HepG2 (cell line): ENCODE results near the gene NAP1L2. TPM values are rescaled to one million over a fixed set of nuclear protein-coding genes. Genes with fewer than 3 reads are reported as not detected.

Experiments
- ATAC-seq: fragments of 200-7000 bp; cut with Tn5 transposase; 3 replicates; pipeline ENCODE4 v1.9.1; 2020; ENCODE audit warnings: mild to moderate bottlenecking, moderate library complexity
- BruUV-seq: library from RNA; stranded (reverse); fragments of 400-500 nt; replicated peaks from 2 replicates; lab custom pipeline; 2021; lab: Mats Ljungman, UMichigan
- CTCF ChIA-PET: fragments of 300-600 bp; formaldehyde crosslinking; extraction: SDS; loops from one replicate; lab custom pipeline; 2021; ENCODE audit warnings: low total read pairs, inconsistent platforms, low intra/inter-chr PET ratio; lab: Yijun Ruan, JAX
- POLR2A ChIA-PET: fragments of 350-600 bp; sonication (Branson Sonifier 250); formaldehyde crosslinking; loops from one replicate; lab custom pipeline; 2020; ENCODE audit warnings: antibody characterized with exemption, inconsistent platforms; lab: Yijun Ruan, JAX
- DNase-seq: peaks from one replicate; pipeline ENCODE4 v3.0.0-alpha.2; 2015; ENCODE audit warnings: low spot score
- FAIRE-seq: peaks from 3 replicates; lab custom pipeline; 2011; peaks lifted over from hg19 to GRCh38; lab: Jason Lieb, UNC
- H2AFZ ChIP-seq: one replicate; pipeline ENCODE4 v1.6.1; 2011; ENCODE audit warnings: low read length, inconsistent platforms
- H3K27ac ChIP-seq: fragments of 300-600 bp; 3 replicates; pipeline ENCODE4 v1.8.0; 2011; ENCODE audit warnings: mixed run types, mild to moderate bottlenecking, mixed read lengths, low read length, inconsistent platforms; ENCODE audit not compliant: insufficient read depth; ENCODE audit errors: extremely low read length
- H3K27me3 ChIP-seq, 2 experiments: fragments of 200-600 bp in 1 of 2; 2 replicates in 1 of 2; 3 replicates in 1 of 2; pipeline versions ENCODE4 v1.6.0 to v1.8.0; 2011; ENCODE audit warnings: low read length in 2 of 2, mild to moderate bottlenecking in 2 of 2, moderate library complexity in 2 of 2, inconsistent platforms in 1 of 2; ENCODE audit not compliant: insufficient read depth in 2 of 2, control insufficient read depth in 1 of 2
- H3K36me3 ChIP-seq, 2 experiments: fragments of 200-600 bp in 1 of 2; replicated peaks in 1 of 2; 2 replicates in 1 of 2; 3 replicates in 1 of 2; pipeline versions ENCODE4 v1.5.1 to v1.8.0; 2011; ENCODE audit warnings: low read length in 2 of 2, inconsistent platforms in 1 of 2; ENCODE audit not compliant: insufficient read depth in 2 of 2, control insufficient read depth in 1 of 2
- H3K4me1 ChIP-seq: 2 replicates; pipeline ENCODE4 v1.5.1; 2012; ENCODE audit warnings: low read length, inconsistent platforms; ENCODE audit not compliant: insufficient read depth
- H3K4me2 ChIP-seq: 2 replicates; pipeline ENCODE4 v1.6.0; 2011; ENCODE audit warnings: low read depth, low read length, inconsistent platforms
- H3K4me3 ChIP-seq, 3 experiments: fragments of 200-600 bp in 1 of 3; sonication (generic), shearing (Covaris generic) in 1 of 3; replicated peaks in 1 of 3; 2 replicates each; pipeline ENCODE4 v1.5.1; 2011 to 2016; ENCODE audit warnings: low read length in 3 of 3, inconsistent platforms in 2 of 3, low read depth in 2 of 3, mild to moderate bottlenecking in 2 of 3, control low read depth in 1 of 3, mixed read lengths in 1 of 3; ENCODE audit not compliant: insufficient read depth in 1 of 3
- H3K79me2 ChIP-seq: one replicate; pipeline ENCODE4 v1.6.1; 2011; ENCODE audit warnings: low read length, inconsistent platforms; ENCODE audit not compliant: insufficient read depth
- H3K9ac ChIP-seq: 2 replicates; pipeline ENCODE4 v1.6.0; 2011; ENCODE audit warnings: mild to moderate bottlenecking, low read depth, low read length, inconsistent platforms; ENCODE audit not compliant: insufficient read depth
- H3K9me3 ChIP-seq: 2 replicates; pipeline ENCODE4 v1.5.1; 2012; ENCODE audit warnings: mild to moderate bottlenecking, low read length
- H4K20me1 ChIP-seq: 2 replicates; pipeline ENCODE4 v1.6.0; 2011; ENCODE audit warnings: inconsistent platforms, mild to moderate bottlenecking, low read length, moderate library complexity; ENCODE audit not compliant: insufficient read depth
- ARID2 ChIP-seq: sonication (generic); formaldehyde crosslinking; IDR thresholded peaks from 2 replicates; pipeline ENCODE4 v1.8.1; 2022; ENCODE audit warnings: mild to moderate bottlenecking, missing genetic modification reagents, borderline replicate concordance
- ATF1 ChIP-seq: IDR thresholded peaks from 2 replicates; pipeline ENCODE4 v1.6.1; 2016; ENCODE audit warnings: mild to moderate bottlenecking, control low read depth
- CENPX ChIP-seq: sonication (generic); formaldehyde crosslinking; IDR thresholded peaks from 2 replicates; pipeline ENCODE4 v1.9.0; 2021; ENCODE audit warnings: mild to moderate bottlenecking, missing genetic modification reagents, moderate library complexity
- CHCHD3 ChIP-seq: sonication (generic); formaldehyde crosslinking; IDR thresholded peaks from 2 replicates; pipeline ENCODE4 v1.8.0; 2022; ENCODE audit warnings: mild to moderate bottlenecking, missing genetic modification reagents, moderate library complexity
- GPBP1L1 ChIP-seq: sonication (generic); formaldehyde crosslinking; IDR thresholded peaks from 2 replicates; pipeline ENCODE4 v1.5.0; 2020; ENCODE audit warnings: mild to moderate bottlenecking, missing genetic modification reagents
- KMT2A ChIP-seq: sonication (generic); formaldehyde crosslinking; IDR thresholded peaks from 2 replicates; pipeline ENCODE4 v1.4.0; 2020; ENCODE audit warnings: missing genetic modification reagents
- KMT2B ChIP-seq: IDR thresholded peaks from 2 replicates; pipeline ENCODE4 v1.6.1; 2016; ENCODE audit warnings: missing genetic modification reagents, missing compliant biosample characterization
- MAX ChIP-seq: IDR thresholded peaks from 2 replicates; pipeline ENCODE4 v1.6.1; 2012; ENCODE audit warnings: inconsistent platforms
- MIER3 ChIP-seq: IDR thresholded peaks from 2 replicates; pipeline ENCODE4 v1.6.1; 2016; ENCODE audit warnings: missing compliant biosample characterization, borderline replicate concordance
- PBX2 ChIP-seq: IDR thresholded peaks from 2 replicates; pipeline ENCODE4 v1.6.1; 2016; ENCODE audit warnings: control low read depth
- RBFOX2 ChIP-seq: fragments of 200-400 bp; formaldehyde crosslinking; IDR thresholded peaks from 2 replicates; pipeline ENCODE4 v1.6.1; 2017; ENCODE audit warnings: low read depth, mild to moderate bottlenecking, low read length
- RFX3 ChIP-seq: IDR thresholded peaks from 2 replicates; pipeline ENCODE4 v1.6.1; 2016; ENCODE audit warnings: missing biosample characterization, missing genetic modification reagents
- SSRP1 ChIP-seq: IDR thresholded peaks from 2 replicates; pipeline ENCODE4 v1.6.1; 2016; ENCODE audit warnings: control low read depth
- ZC3H4 ChIP-seq: sonication (generic); formaldehyde crosslinking; IDR thresholded peaks from 2 replicates; pipeline ENCODE4 v1.4.0; 2020; ENCODE audit warnings: missing genetic modification reagents, borderline replicate concordance
- ZNF121 ChIP-seq: sonication (generic); formaldehyde crosslinking; IDR thresholded peaks from 2 replicates; pipeline ENCODE4 v1.5.0; 2020; ENCODE audit warnings: mild to moderate bottlenecking, missing genetic modification reagents
- ZNF567 ChIP-seq: sonication (generic); formaldehyde crosslinking; IDR thresholded peaks from 2 replicates; pipeline ENCODE4 v1.8.1; 2023; ENCODE audit warnings: mild to moderate bottlenecking, missing genetic modification reagents, borderline replicate concordance
- ZNF703 ChIP-seq: sonication (generic); formaldehyde crosslinking; IDR thresholded peaks from 2 replicates; pipeline ENCODE4 v1.5.1; 2020; ENCODE audit warnings: missing genetic modification reagents, mild to moderate bottlenecking, moderate library complexity, borderline replicate concordance
- WGBS: methylation state at CpG from one replicate; pipeline ENCODE4 v1.1.6; 2017; ENCODE audit warnings: low lambda C conversion rate; 5-methylcytosine and 5-hydroxymethylcytosine counted together
- in situ Hi-C: cut with HindIII; loops from 2 replicates; pipeline ENCODE4 v1.10.0; 2017; ENCODE audit warnings: low pct_unique_long_range_greater_than_20kb; ENCODE audit not compliant: extremely low pct_ligation_motif_present
- intact Hi-C: fragments of 100-400 bp; cut with micrococcal nuclease; formaldehyde crosslinking; loops from one replicate; pipeline ENCODE4 v1.10.0; 2022; ENCODE audit not compliant: unreplicated experiment
- polyA plus RNA-seq, 8 experiments: library from polyadenylated mRNA; depleted of rRNA in 3 of 8; stranded (reverse) in 7 of 8; unstranded in 1 of 8; fragments of >200 nt; fragmentation: Illumina TruSeq in 4 of 8; extraction: Trizol in 4 of 8; gene quantifications; 2 replicates each; pipeline versions ENCODE4 v1.2.1 to v1.2.3, GENCODE V29; 2011 to 2016; ENCODE audit warnings: low read depth in 4 of 8, missing spikeins in 1 of 8, mixed read lengths in 1 of 8; ENCODE audit not compliant: insufficient read depth in 1 of 8
- total RNA-seq, 5 experiments: library from RNA; depleted of rRNA; stranded (reverse); fragments of >200 nt; fragmentation: Illumina TruSeq; extraction: Trizol; gene quantifications; 2 replicates each; pipeline ENCODE4 v1.2.3, GENCODE V29; 2016; ENCODE audit warnings: low read depth in 1 of 5
- TF ChIP-seq, protein P1 (sequence below): sonication (generic); formaldehyde crosslinking; IDR thresholded peaks from 2 replicates; pipeline ENCODE4 v1.8.0; 2022; ENCODE audit warnings: missing genetic modification reagents, mild to moderate bottlenecking, moderate library complexity, borderline replicate concordance

Gene NAP1L2
- total and polyA plus RNA-seq, 2 of the 13 experiments (the other 11 are each of a cell fraction or from before 2014, with no cell fraction given), result 0.07 TPM; not detected in 1

DNA sequence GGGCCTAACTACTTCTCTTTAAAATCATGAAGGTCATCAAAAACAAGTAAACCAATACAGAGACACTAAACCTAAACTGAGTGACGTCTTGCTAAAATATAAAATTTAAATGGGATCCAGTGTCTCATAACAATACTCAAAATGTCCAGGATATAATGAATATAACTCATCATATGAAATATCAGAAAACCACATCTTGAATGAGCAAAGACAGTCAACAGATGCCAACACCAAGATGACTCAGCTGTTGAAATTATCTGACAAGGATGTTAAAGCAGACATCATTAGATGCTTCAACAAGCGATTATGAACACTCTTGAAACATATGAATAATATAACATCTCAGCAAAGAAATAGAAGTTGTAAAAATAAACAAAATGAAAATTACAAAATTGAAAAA, 8.3 kb downstream of the NAP1L2 start:
- 0% methylated on average over 2 of the region's 2 CpGs for WGBS
- Histone ChIP-seq H2AFZ (no peak overlapping the region), H3K27me3 (no peaks in the 10 kb centered on the region), H3K4me3 (no peak overlapping the region), H3K9ac (no peak overlapping the region), H3K27ac (no peak overlapping the region), H3K9me3 (no peaks in the 10 kb centered on the region), H3K79me2 (no peaks in the 10 kb centered on the region), H4K20me1 (no peaks in the 10 kb centered on the region), H3K4me2 (no peak overlapping the region), H3K36me3 (no peaks in the 10 kb centered on the region), H3K4me1 (no peaks in the 10 kb centered on the region)
- CTCF ChIA-PET, result no interaction called here
- ATAC-seq (no peak), DNase-seq (no peak), FAIRE-seq (no peak)
- no TSS peak for BruUV-seq
- no peak for TF ChIP-seq RFX3 (CRISPR knock-in tag)
- TF ChIP-seq ATF1 (CRISPR knock-in tag), result no peak
- TF ChIP-seq, protein P1, sequence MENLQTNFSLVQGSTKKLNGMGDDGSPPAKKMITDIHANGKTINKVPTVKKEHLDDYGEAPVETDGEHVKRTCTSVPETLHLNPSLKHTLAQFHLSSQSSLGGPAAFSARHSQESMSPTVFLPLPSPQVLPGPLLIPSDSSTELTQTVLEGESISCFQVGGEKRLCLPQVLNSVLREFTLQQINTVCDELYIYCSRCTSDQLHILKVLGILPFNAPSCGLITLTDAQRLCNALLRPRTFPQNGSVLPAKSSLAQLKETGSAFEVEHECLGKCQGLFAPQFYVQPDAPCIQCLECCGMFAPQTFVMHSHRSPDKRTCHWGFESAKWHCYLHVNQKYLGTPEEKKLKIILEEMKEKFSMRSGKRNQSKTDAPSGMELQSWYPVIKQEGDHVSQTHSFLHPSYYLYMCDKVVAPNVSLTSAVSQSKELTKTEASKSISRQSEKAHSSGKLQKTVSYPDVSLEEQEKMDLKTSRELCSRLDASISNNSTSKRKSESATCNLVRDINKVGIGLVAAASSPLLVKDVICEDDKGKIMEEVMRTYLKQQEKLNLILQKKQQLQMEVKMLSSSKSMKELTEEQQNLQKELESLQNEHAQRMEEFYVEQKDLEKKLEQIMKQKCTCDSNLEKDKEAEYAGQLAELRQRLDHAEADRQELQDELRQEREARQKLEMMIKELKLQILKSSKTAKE (CRISPR knock-in tag), result no peak
- no peak for TF ChIP-seq KMT2A (CRISPR knock-in tag)
- TF ChIP-seq KMT2B (CRISPR knock-in tag), result no peak
- no peak for TF ChIP-seq RBFOX2
- no peak for TF ChIP-seq CENPX
- no peak for TF ChIP-seq CHCHD3
- TF ChIP-seq ARID2 (CRISPR knock-in tag), result no peak
- TF ChIP-seq GPBP1L1 (CRISPR knock-in tag), result no peak
- TF ChIP-seq MIER3 (CRISPR knock-in tag), result no peak
- TF ChIP-seq SSRP1 (CRISPR knock-in tag), result no peak
- no peak for TF ChIP-seq ZNF121 (CRISPR knock-in tag)
- no peak for TF ChIP-seq ZNF567
- TF ChIP-seq ZNF703 (CRISPR knock-in tag), result no peak
- TF ChIP-seq MAX, result no peak
- TF ChIP-seq ZC3H4 (CRISPR knock-in tag), result no peak
- no peak for TF ChIP-seq PBX2
- intact Hi-C loops (no loop called here), in situ Hi-C loops (no loop called here)
- POLR2A ChIA-PET, result no interaction called here
